ENCODE results near the gene WDR86. TPM values are rescaled to one million over a fixed set of nuclear protein-coding genes. Genes with fewer than 3 reads are reported as not detected.

Gene WDR86
- total and polyA plus RNA-seq, 2 of the 8 experiments (the other 6 are each of a cell fraction or from before 2014, with no cell fraction given) = 12.7 to 15.8 TPM

DNA sequence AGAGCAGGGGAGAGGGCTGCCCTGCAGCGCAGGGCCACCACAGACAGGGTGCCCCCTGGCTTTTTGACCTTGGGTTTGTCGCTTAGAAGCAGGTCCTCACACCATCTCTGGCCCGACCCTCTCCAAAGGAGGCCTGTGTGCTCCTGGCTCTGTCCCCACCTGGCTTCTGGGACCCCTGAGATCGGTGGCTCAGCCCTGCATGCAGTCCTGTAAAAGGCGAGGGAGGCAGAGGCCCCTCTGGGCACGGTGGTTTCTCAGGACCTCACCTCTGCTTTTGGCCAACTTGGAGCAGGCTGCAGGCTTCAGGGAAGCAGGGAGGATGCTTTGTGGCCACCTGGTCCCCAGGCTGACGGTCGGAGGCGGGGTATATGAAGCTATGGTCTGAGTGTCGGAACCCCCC is 21.4 kb downstream of the WDR86 start:
- WGBS, 2 experiments (ENCODE audit: extremely low coverage in 1 of 2, insufficient coverage in 1 of 2, insufficient read length in 1 of 2, insufficient replicate concordance in 2 of 2, low coverage in 1 of 2, low lambda C conversion rate in 2 of 2, missing lambda C conversion rate in 1 of 2) = 97% methylated on average over 7 of the region's 10 CpGs; no CpG with 5 or more reads in 1 of the 2 experiments
- Histone ChIP-seq H3K4ac (replicated peaks; ENCODE audit: insufficient read length, low read depth, low read length) (no peak overlapping the region), H3K23ac (ENCODE audit: insufficient read length) (no peak overlapping the region), H4K20me1 (replicated peaks in 1 of 2; ENCODE audit: control insufficient read depth in 1 of 2, insufficient read depth in 2 of 2, low read length in 2 of 2) (no peaks in the 10 kb centered on the region), H3K79me2 (ENCODE audit: control insufficient read depth in 1 of 2, insufficient read depth in 2 of 2, low read length in 2 of 2) (no peaks in the 10 kb centered on the region), H3K9me3 (ENCODE audit: insufficient read depth in 2 of 2, low read depth in 1 of 2, low read length in 1 of 2) (no peaks in the 10 kb centered on the region), H3K79me1 (ENCODE audit: low read depth, low read length) (no peaks in the 10 kb centered on the region), H3K36me3 (ENCODE audit: control insufficient read depth in 2 of 4, insufficient read depth in 4 of 4, low read length in 3 of 4) (no peaks in the 10 kb centered on the region), H2BK120ac (replicated peaks; ENCODE audit: low read depth, low read length) (no peak overlapping the region), H3K27ac (ENCODE audit: low read depth, low read length) (no peak overlapping the region), H2AFZ (ENCODE audit: low read length) (no peak overlapping the region), H4K5ac (ENCODE audit: insufficient read length, low read depth, low read length) (no peak overlapping the region), H3K14ac (ENCODE audit: insufficient read length) (no peak overlapping the region), H3K18ac (ENCODE audit: extremely low read depth, low read length) (no peak overlapping the region), H3K9ac (replicated peaks in 1 of 4; ENCODE audit: extremely low read depth in 1 of 4, low read depth in 3 of 4, low read length in 3 of 4) (no peak overlapping the region), H2BK12ac (ENCODE audit: low read depth, low read length) (no peak overlapping the region), H4K91ac (replicated peaks; ENCODE audit: insufficient read length, low read length) (no peak overlapping the region), H3K56ac (replicated peaks; ENCODE audit: insufficient read length, low read depth, low read length) (no peak overlapping the region), H2AK5ac (ENCODE audit: low read depth, low read length) (no peak overlapping the region), H3K4me2 (ENCODE audit: insufficient read depth in 1 of 2, low read depth in 2 of 2, low read length in 2 of 2) (no peak overlapping the region), H2BK15ac (ENCODE audit: low read length) (no peak overlapping the region), H2BK20ac (ENCODE audit: low read length) (no peak overlapping the region), H3K27me3 (replicated peaks in 1 of 4; ENCODE audit: control insufficient read depth in 3 of 4, extremely low read depth in 1 of 4, insufficient read depth in 3 of 4, low read length in 3 of 4) (peaks cover 0 to 11% (median 7%) of the 10 kb centered on the region in 4 experiments; a peak in 2 of 7 replicates), H2BK5ac (ENCODE audit: low read depth, low read length) (no peak overlapping the region), H3K4me1 (replicated peaks in 1 of 4; ENCODE audit: control insufficient read depth in 3 of 4, insufficient read depth in 4 of 4, low read length in 3 of 4) (peaks cover 0 to 2% (median 0%) of the 10 kb centered on the region in 4 experiments; a peak in 3 of 7 replicates), H3K23me2 (ENCODE audit: low read depth, low read length) (no peaks in the 10 kb centered on the region), H4K8ac (ENCODE audit: extremely low read depth, insufficient read depth, low read length) (no peak overlapping the region), H3K4me3 (ENCODE audit: extremely low read depth in 1 of 4, insufficient read depth in 2 of 4, low read depth in 3 of 4, low read length in 4 of 4) (no peak overlapping the region)
- no peak for FAIRE-seq
- POLR2A ChIA-PET (ENCODE audit: partially characterized antibody) = no interaction called here
- TF ChIP-seq, protein P1, sequence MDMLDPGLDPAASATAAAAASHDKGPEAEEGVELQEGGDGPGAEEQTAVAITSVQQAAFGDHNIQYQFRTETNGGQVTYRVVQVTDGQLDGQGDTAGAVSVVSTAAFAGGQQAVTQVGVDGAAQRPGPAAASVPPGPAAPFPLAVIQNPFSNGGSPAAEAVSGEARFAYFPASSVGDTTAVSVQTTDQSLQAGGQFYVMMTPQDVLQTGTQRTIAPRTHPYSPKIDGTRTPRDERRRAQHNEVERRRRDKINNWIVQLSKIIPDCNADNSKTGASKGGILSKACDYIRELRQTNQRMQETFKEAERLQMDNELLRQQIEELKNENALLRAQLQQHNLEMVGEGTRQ (IDR thresholded peaks at IDR 0.05; ENCODE audit: low read length) = no peak
- DNase-seq (ENCODE audit: low read depth in 1 of 2, low spot score in 2 of 2) = no peak
- CTCF ChIA-PET (ENCODE audit: partially characterized antibody) = no interaction called here
